Left lung (tissue), 10 donors: Measurements from ENCODE around the gene ADAMTS2. TPM values are rescaled to one million over a fixed set of nuclear protein-coding genes. Genes with fewer than 3 reads are reported as not detected.
A peak's percentile ranks its signal among the peaks of the same experiment; 100 is the strongest.

Experiments used
- ATAC-seq: fragments of 200-7000 bp; cut with Tn5 transposase; one replicate; pipeline ENCODE4 v1.9.1; 2020; ENCODE audit warnings: moderate library complexity
- DNase-seq, 4 donors: peaks; one replicate each; pipeline ENCODE4 v3.0.0-alpha.2; 2013 to 2020
- H3K27ac ChIP-seq, 2 donors: fragments of 200-600 bp; sonication (generic) in 1 of 2; one replicate each; pipeline versions ENCODE4 v1.5.0 to v1.8.0; 2020 to 2021
- H3K27me3 ChIP-seq, 2 donors: fragments of 200-600 bp; sonication (generic) in 1 of 2; one replicate each; pipeline versions ENCODE4 v1.5.0 to v1.8.0; 2020 to 2021
- H3K36me3 ChIP-seq, 2 donors: fragments of 200-600 bp; sonication (generic) in 1 of 2; one replicate each; pipeline versions ENCODE4 v1.5.0 to v1.8.0; 2020 to 2021
- H3K4me1 ChIP-seq, 2 donors: fragments of 200-600 bp; one replicate each; pipeline ENCODE4 v1.8.0; 2021
- H3K4me3 ChIP-seq, 2 donors: fragments of 200-600 bp; sonication (generic) in 1 of 2; one replicate each; pipeline versions ENCODE4 v1.5.0 to v1.8.0; 2020 to 2021; ENCODE audit warnings: mild to moderate bottlenecking in 1 of 2
- H3K9me3 ChIP-seq, 2 donors: fragments of 200-600 bp; sonication (generic) in 1 of 2; one replicate each; pipeline versions ENCODE4 v1.5.0 to v1.8.0; 2020 to 2021
- intact Hi-C, 2 donors: fragments of 100-400 bp; cut with DNase I; formaldehyde crosslinking; loops; one replicate each; pipeline versions ENCODE4 v1.11.2 to v1.14.2; 2022
- polyA plus RNA-seq, 6 donors: library from polyadenylated mRNA; unstranded; fragments of 120-200 nt; gene quantifications; one replicate each; pipeline ENCODE4 v1.2.1, GENCODE V29; 2013; ENCODE audit not compliant: insufficient read length in 6 of 6
- total RNA-seq, 2 donors: library from RNA; stranded (reverse); fragmentation: NEBNext Ultra II Directional; extraction: Animal tissue kit (Norgen Biotek cat#: 25700); gene quantifications; one replicate each; pipeline ENCODE4 v1.2.1, GENCODE V29; 2021
- TF ChIP-seq, protein P1 (sequence below), 2 donors: fragments of 200-600 bp; sonication (generic) in 1 of 2; IDR thresholded peaks; one replicate each; pipeline versions ENCODE4 v1.5.0 to v1.8.0; 2021; ENCODE audit warnings: antibody characterized with exemption in 2 of 2
- donor health status: DM: no; HTN: yes; CAD: no.
- donor health status: DM: no; HTN: no; CAD: no.

Gene ADAMTS2
- total and polyA plus RNA-seq, 8 donors = 27.5 to 68.2 (median 36.0) TPM

DNA sequence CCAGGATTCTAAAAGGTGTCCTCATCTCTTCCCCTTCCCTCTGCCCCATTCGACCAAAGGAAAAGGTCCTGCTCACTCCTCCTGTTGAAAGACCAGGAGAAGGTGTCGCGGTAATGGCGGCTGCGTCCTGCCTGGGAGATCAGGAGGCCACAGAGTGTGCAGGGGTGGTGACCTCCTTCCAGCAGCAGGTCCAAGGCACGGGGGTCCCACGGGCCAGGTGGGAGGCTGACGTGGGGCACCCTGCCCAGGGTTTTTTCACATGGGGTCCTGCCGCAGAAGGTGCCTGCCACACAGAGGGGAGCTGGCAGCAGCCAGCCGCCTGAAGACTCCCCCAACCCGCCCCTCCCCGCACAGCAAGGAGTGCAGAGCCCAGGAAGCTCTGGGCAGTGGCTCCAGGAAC, 22.2 kb upstream of the ADAMTS2 start:
- TF ChIP-seq, protein P1, sequence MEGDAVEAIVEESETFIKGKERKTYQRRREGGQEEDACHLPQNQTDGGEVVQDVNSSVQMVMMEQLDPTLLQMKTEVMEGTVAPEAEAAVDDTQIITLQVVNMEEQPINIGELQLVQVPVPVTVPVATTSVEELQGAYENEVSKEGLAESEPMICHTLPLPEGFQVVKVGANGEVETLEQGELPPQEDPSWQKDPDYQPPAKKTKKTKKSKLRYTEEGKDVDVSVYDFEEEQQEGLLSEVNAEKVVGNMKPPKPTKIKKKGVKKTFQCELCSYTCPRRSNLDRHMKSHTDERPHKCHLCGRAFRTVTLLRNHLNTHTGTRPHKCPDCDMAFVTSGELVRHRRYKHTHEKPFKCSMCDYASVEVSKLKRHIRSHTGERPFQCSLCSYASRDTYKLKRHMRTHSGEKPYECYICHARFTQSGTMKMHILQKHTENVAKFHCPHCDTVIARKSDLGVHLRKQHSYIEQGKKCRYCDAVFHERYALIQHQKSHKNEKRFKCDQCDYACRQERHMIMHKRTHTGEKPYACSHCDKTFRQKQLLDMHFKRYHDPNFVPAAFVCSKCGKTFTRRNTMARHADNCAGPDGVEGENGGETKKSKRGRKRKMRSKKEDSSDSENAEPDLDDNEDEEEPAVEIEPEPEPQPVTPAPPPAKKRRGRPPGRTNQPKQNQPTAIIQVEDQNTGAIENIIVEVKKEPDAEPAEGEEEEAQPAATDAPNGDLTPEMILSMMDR (IDR thresholded peaks at IDR 0.05) = no peak
- peaks cover 0 to 19% of the 10 kb centered on the region in 2 donors for H3K27me3 ChIP-seq
- H3K4me1 ChIP-seq = no peaks in the 10 kb centered on the region
- ATAC-seq (no peak), DNase-seq (no peak)
- no peak overlapping the region for H3K4me3 ChIP-seq
- intact Hi-C loops = no loop called here
- H3K9me3 ChIP-seq = no peaks in the 10 kb centered on the region
- H3K36me3 ChIP-seq = no peaks in the 10 kb centered on the region
- no peak overlapping the region for H3K27ac ChIP-seq

DNA sequence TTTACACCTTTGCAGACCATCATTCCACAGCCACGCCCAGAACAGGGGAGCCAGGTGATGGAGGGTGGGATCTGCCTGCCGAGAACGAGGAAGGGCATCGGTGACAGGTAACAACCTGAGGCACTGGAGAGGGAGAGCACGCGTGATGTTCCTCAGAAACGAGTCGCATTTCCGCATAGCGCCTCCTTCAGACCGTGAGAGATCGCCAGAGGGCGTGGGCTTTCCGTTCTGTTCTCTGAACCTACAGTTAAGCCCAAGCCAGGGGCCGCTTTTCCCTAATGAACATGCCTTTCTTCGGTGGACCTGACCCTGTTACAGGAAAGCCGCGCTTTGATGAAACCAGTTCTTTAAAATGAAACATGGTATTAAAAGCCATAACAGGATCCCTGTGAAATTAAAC, 17.1 kb upstream of the ADAMTS2 start:
- H3K4me3 ChIP-seq = no peak overlapping the region
- TF ChIP-seq, protein P1 (IDR thresholded peaks at IDR 0.05) = no peak
- intact Hi-C loops = no loop called here
- peaks cover 0 to 4% of the 10 kb centered on the region in 2 donors for H3K4me1 ChIP-seq
- ATAC-seq = no peak
- DNase-seq = no peak
- H3K9me3 ChIP-seq = no peaks in the 10 kb centered on the region
- H3K36me3 ChIP-seq = no peaks in the 10 kb centered on the region
- H3K27ac ChIP-seq = no peak overlapping the region
- H3K27me3 ChIP-seq = peaks cover 0 to 15% of the 10 kb centered on the region in 2 donors

DNA sequence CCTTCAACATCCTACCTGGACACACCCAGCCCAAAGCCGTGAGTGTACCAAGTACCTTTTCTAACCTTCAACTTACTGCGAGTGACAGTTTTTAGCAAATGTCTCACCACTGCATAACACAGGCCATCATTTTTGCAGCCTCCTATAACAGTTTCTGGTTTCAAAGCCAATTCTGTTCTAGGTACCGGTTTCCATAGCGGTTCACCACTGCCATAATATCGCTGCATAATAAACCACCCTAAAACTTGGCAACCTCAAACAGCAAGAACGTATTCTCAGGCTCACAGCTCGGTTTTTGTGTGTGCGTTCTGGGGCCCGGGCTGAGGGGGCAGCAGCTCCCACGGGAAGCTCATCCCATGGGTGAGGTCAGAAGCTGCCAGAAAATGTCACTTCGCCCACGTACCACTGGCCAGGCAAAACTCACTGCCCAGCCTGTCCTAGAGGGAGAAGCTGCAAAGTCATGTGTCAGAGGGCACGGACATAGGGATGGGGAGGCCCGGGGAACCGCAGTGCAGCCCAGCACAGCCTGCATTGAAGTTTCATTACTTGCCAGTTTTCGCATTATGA, 15.9 kb upstream of the ADAMTS2 start:
- Histone ChIP-seq H3K27me3 (peaks cover 0 to 6% of the 10 kb centered on the region in 2 donors), H3K9me3 (no peaks in the 10 kb centered on the region), H3K4me1 (peaks cover 0 to 14% of the 10 kb centered on the region in 2 donors), H3K27ac (no peak overlapping the region), H3K4me3 (no peak overlapping the region), H3K36me3 (no peaks in the 10 kb centered on the region)
- intact Hi-C loops = no loop called here
- DNase-seq (peak in 1 of 4 donors; percentile 31), ATAC-seq (no peak)
- TF ChIP-seq, protein P1 (IDR thresholded peaks at IDR 0.05) = no peak

DNA sequence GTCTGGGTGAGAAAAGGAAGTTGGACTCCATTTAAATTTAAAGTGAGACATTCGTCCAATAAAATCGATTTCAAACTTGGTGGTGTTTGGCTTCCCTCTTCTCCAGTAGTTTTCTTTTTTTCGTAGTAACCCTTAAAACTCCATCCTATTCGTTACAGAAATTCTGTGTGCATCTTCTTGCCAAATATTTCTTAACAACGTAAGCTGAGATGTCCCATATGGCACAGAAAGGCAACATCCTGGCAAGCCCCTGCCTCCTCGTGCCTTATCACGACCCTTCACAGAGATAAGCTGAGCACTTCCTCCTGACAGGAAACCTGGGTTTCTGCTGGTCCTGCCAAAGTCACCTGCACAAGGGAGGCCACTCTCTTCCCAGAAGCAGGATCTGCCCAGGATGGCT, 11.8 kb upstream of the ADAMTS2 start:
- DNase-seq (peak in 3 of 4 donors; percentile 24 to 64 (median 52)), ATAC-seq (no peak)
- Histone ChIP-seq H3K9me3 (no peaks in the 10 kb centered on the region), H3K4me3 (no peak overlapping the region), H3K4me1 (peaks cover 0 to 21% of the 10 kb centered on the region in 2 donors), H3K27ac (peak overlapping the region in 1 of 2 donors; percentile 46), H3K27me3 (peaks cover 0 to 7% of the 10 kb centered on the region in 2 donors), H3K36me3 (no peaks in the 10 kb centered on the region)
- TF ChIP-seq, protein P1 (IDR thresholded peaks at IDR 0.05) = no peak
- intact Hi-C loops = no loop called here

DNA sequence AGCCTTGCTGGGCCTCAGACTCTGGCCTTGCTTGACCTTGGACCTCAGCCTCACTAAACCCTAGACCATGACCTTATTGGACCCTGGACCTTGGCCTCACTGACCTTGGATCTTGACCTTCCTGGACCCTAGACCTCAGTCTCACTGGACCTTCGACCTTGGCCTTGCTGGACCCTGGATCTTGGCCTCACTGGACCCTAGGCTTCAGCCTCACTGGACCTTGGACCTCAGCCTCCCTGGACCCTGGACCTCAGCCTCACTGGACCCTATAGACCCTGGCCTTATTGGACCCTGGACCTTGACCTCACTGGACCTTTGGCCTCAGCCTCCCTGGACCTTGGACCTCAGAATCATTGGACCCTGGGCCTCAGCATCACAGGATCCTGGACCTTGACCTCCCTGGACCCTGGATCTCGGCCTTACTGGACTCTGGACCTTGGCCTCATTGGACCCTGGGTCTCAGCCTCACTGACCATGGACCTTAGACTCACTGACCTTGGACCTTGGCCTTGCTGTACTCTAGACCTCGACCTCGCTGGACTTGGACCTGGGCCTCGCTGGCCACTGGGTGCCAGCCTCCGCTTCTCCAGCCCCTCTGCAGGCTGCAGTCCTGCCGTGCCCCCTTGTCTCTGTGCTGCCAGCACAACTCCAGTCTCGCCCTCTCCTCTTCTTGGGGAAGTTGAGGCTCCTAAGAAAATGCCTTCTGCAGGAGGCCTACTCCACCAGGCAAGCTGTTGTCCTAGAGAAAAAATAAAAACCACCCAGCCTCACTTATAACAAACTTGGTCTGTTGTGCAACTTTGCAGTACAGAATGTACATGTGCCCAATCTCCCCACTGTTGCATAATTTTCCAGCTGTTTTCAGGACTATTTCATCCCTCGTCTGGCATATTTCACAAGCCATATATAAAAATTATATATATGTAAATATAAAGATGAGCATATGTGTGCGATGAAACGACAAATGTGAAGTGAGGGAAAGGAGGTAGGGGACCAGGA, 11.0 kb upstream of the ADAMTS2 start:
- TF ChIP-seq, protein P1 (IDR thresholded peaks at IDR 0.05) = no peak
- no peaks in the 10 kb centered on the region for H3K36me3 ChIP-seq
- no peak overlapping the region for H3K4me3 ChIP-seq
- peak overlapping the region in 1 of 2 donors; percentile 46 for H3K27ac ChIP-seq
- peak in 3 of 4 donors; percentile 47 to 89 (median 78) for DNase-seq
- intact Hi-C loops = no loop called here
- ATAC-seq = peak; percentile 52
- peaks cover 0 to 14% of the 10 kb centered on the region in 2 donors for H3K27me3 ChIP-seq
- peaks cover 0 to 21% of the 10 kb centered on the region in 2 donors for H3K4me1 ChIP-seq
- no peaks in the 10 kb centered on the region for H3K9me3 ChIP-seq
